Dermis blood vessel endothelial cell (primary cell): ENCODE results near the gene SRD5A2. TPM values are rescaled to one million over a fixed set of nuclear protein-coding genes. Genes with fewer than 3 reads are reported as not detected.

ENCODE experiments used
- DNase-seq: peaks from one replicate; pipeline ENCODE4 v3.0.0; 2010
- total RNA-seq: library from RNA; depleted of rRNA; stranded (reverse); fragments of >200 nt; gene quantifications from 2 replicates; pipeline ENCODE4 v1.2.3, GENCODE V29; 2014

SRD5A2 gene, protein sequence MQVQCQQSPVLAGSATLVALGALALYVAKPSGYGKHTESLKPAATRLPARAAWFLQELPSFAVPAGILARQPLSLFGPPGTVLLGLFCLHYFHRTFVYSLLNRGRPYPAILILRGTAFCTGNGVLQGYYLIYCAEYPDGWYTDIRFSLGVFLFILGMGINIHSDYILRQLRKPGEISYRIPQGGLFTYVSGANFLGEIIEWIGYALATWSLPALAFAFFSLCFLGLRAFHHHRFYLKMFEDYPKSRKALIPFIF
- not detected in 2 replicates for total RNA-seq

DNA sequence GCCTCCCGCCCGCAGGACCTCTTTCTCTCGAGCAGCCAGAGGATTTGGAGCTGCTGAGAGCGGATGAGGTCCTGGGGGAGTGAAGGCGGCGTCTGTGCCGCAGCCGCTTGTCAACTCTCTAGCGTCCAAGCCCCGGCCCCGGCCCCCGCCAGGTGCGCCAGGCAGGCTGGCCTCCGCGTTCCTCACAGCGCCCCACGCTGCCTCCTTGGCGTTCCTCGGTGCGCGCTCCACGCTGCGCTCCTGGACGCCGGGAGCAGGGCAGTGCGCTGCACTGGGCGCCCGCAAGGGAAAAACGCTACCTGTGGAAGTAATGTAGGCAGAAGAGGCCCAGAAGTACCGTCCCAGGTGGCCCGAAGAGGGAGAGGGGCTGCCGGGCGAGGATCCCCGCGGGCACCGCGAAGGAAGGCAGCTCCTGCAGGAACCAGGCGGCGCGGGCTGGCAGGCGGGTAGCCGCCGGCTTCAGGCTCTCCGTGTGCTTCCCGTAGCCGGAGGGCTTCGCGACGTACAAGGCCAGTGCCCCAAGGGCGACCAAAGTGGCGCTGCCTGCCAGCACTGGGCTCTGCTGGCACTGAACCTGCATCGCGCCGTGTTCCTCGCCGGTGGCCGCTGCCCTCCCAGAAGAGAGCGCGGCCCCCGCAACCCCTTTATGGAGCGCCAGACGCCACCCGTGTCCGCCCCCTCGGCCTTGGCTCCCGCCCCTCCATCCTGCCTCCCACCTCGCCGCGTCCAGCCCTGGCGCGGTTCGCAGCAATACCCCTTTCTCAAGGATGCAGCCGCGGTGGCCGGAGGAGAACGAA lies at the start of gene SRD5A2:
Gene SRD5A2, minus strand, starts transcription at position 618 of the 797 bp plus-strand sequence. Its CDS starts 38 bp downstream, at position 580.
- no peak for DNase-seq

DNA sequence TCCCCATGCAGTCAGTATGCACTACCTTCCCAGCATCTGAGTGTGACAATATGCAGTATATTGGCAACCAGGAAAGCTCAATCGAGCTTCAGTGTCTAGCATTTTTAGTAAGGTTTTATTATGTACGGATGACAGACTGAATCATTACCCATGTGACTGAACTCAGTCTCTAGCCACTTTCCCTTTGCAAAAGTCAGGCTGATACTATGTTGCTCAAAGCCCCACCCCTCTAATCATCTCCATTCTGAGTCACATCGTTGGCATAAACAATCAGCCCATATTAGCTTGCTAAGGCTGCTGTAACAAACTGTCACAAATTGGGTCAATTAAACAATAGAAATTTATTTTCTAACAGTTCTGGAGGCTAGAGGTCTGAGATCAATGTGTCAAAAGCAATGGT lies 25.8 kb upstream of the SRD5A2 start:
- DNase-seq: no peak

DNA sequence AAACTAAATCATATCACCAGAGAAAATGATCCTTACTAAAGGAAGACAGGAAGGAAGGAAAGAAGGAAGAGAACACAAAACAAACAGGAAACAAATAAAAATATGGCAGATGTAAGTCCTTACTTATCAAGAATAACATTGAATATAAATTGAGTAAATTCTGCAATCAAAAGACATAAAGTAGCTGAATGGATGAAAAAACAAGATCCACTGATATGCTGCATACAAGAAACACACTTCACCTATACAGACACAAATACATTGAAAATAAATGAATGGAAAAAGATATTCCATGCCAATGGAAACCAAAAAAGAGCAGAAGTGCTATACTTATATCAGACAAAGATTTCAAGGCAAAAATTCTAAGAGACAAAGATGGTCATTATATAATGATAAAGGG lies 18.0 kb upstream of the SRD5A2 start:
- no peak for DNase-seq

DNA sequence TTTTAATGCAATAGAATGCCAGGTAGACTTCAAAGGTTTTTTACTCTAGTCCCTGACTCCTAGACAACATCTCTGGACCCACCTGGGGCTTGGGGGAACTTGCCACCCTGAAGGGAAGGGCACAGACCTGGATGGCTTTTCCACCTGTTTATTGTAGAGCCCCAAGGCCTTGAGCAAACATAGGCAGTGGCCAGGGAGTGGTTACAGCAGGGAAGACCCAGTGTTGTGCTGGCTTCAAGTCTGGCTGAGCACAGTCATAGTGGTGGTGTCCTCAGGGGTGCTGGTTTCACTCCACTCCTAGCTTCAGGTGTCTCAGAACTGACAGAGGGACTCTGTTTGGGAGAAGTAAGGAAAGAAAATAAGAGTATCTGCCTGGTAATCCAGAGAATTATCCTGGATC lies 5.5 kb upstream of the SRD5A2 start:
- DNase-seq: no peak

DNA sequence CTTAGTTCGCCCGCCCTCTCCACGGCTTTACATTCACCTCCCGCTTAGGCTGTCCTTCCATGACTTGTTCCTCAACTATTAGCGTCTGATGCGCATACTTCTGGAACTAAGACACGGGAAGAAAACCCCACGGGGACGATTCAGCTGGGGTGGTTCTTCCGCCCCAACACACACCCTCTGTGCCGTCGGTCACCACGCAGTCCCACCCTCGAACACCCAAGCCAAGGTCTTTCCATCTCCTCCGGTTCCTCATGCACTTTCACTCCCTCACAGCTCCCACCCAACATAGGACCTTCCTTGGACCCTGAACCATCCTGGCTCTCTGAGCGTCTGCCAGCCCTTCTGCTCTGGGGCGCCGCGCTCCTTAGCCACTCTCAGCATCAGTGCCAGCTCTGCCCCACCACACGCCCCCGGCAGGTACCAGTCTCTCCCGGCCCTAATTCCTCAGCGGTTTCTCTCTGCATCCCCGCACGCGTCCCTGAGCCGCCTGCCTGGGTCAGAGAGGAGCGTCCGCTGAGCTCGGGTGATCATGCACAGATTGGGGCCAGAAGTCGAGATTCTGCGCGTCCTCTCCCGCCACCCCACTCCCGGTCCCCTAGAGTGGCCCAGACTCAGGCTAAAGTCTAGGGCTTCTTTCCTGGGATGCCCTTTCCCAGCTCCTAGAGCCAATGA lies 522 bp upstream of the SRD5A2 start:
- DNase-seq: no peak

DNA sequence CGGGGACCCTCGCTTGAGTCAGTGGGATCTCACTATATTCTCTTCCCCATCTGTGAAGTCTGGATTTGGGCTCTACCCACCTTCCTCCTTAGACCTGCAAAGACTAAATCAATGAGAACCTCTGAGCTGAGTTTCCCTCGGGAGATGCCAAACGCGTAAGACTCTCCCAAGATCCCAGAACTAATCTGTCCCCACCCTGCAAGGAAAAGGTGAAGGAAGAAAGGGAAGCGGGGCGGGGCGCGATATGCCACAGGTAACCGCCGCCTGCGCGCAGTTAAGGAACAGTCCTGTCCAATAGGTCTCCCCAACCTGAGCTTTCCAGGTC lies 780 bp downstream of the SRD5A2 start:
- no peak for DNase-seq

DNA sequence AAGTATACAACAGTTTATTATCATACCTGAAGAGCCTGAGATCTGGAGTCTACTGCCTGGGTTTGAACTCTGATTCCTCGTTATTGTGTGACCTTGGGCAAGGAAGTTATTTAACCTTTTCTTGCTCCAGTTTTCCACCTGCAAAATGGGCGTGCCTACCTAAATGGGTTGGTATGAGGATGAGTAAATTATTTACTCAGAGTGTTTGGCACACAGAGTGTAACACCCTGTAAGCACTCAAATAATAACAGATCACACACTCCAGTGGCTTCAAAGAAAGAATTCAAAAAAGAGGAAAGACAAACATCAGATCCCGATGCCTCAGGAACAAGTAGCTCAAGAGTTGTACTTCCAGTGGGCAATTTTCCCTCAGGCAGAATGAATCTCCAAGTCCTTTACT lies 2.4 kb downstream of the SRD5A2 start:
- DNase-seq: no peak

DNA sequence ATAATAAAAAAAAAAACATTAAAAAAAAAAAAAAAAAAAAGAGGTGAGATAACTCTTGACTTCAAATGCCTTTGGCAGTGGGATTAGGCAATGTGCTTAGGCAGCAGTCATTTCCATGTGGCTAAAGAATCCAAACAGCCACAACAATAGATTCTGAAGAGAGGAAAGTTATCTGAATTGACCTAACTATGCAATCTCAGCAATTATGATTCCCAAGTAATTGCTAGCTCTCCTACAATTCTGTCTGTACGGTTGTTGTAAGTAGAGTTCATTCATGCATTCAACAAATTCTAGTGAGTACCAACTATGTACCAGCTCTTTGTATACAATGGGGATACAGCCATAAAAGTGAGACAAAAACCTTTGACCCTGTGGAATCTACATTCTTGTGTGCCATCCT lies 3.6 kb downstream of the SRD5A2 start:
- no peak for DNase-seq

DNA sequence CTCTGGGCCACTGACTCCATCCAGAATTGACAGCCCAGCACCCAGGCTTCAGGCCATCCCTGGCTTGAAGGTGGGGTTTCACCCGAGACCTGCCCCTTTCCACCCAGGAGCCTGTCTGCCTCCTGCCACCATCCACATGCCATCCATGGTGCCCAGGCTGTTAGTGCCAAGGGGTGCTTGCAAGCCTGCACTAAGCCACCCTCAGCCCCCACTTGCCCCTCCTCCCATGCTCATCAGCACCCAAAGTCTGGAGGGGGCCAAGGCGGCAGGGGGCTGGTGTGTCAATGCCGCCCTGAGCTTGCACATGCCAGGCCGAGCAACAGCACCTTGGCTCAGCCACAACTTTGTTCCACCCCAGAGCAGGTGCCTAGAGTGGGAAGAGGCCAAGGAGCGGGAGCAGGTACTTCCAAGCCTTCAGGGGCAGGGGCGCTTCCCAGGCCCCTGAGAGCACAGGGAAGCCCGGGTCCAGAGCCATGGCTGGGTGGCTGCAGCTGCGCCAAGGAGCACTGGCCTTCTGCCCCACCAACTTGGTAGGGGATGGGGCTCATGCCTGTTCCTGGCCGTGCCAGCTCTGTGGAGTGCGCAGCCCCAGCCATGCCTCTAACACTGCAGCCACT lies 12.0 kb downstream of the SRD5A2 start:
- no peak for DNase-seq

DNA sequence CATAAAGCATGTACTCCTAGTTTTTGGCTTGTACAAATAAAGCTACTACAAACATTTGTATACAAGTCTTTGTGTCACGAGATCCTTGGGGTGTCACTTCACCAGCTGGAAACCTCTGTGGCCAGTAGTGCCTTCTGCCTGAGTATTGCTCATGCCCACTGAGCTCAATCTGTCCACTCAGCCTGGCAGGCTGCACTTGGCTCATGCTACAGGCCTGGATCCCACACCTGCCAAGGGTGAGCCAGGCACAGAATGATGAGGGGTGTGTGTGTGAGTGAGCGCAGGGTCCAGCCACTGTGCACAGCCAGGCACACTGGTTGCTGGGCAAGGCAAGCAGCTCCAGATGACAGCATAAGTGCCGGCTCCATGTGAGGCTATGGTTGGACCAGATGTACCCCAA lies 13.1 kb downstream of the SRD5A2 start:
- DNase-seq: no peak

DNA sequence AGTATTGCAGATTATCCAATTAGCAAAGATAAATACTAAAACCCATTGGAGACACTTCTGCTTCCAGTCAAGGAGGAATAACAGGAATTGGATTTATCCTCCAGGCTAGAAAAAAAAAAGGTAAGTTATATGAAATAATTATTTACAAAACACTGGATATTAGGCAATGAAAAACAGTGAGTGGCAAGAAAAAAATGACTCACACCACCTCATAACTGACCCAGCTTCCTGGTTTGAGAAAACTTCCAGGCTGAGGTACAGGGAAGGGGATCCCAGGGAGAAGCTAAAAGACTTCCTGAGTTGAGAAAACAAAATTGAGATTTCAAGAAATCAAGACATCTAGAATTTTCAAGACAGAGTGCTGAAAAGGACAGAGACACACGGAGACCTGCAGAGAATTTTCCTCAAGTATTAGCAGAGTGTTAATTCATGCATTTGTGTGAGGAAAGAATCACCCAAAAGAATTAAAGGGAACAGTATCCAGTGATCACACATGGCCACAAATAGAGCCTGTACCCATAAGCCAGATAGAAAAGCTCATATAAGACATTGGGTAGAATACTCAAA lies 17.4 kb downstream of the SRD5A2 start:
- DNase-seq: no peak

DNA sequence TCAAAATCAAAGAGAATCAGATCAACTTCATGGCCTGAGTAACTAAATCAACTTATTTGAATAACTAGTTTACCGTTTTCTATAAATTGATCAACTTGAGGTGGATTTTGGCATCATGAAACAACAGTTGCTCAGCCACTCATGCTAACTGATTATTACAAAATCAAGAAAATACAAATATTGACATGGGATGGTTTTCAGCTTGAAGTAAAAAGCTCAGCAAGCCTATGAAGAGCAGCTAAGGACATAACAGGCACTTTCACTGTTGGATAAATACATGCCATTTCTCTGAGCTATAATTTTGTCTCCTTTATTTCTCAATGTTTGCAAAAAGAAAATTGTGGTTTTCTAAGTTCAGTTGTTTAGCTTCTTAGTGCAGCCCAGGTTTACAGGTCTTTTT lies 18.9 kb downstream of the SRD5A2 start:
- no peak for DNase-seq

DNA sequence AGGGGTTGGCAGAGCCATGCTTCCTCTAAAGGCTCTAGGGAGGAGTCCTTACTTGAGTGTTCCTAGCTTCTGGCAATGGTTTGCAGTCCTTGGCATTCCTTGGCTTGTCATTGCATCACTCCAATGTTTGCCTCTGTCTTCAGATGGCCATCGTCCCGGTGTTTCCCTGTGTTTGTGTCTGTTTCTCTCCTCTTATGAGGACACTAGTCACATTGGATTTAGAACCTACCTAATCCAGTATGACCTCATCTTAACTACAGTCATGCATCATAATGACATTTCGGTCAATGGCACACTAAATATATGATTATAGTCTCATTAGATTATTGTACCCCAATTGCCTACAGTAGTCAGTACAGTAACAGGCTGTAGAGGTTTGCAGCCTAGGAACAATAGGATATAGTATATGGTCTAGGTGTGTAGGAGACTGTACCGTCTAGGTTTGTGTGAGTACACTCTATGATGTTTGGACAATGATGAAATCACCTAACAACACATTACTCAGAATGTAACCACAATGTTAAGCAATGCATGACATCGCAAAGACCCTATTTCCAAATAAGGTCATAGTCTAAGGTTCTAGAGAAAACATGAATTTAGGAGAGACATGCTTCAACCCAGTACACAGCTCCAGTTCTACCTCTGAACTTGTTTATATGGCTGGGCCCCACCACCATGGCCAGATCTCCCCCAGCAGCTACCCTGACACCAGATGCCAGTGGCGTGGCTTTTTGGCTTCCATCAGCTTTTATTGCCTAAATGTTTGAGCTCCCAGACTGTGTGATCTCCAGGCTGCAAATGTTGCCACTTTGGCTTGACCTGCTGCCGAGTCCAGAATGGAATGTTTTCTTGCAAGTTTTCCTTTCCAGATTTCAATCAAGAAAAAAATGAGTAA lies 22.1 kb downstream of the SRD5A2 start:
- DNase-seq: no peak

DNA sequence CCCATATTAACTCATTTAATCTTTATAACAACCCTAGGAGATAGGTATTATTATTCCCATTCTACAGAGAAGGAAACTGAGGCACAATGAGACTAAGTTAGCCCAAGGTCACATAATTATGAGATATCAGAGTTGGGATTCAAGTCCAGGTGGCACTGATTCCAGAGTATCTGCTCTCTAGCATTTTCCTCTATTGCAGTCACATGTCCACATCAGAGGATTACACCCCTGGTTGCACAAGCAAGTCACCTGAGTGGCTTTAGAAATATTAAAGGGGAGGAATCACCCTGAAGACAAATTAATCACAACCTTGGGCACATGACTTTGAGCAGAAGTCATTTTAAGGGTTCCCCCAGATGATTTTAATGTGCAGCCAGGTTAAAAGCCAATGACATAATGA lies 23.8 kb downstream of the SRD5A2 start:
- DNase-seq: no peak

DNA sequence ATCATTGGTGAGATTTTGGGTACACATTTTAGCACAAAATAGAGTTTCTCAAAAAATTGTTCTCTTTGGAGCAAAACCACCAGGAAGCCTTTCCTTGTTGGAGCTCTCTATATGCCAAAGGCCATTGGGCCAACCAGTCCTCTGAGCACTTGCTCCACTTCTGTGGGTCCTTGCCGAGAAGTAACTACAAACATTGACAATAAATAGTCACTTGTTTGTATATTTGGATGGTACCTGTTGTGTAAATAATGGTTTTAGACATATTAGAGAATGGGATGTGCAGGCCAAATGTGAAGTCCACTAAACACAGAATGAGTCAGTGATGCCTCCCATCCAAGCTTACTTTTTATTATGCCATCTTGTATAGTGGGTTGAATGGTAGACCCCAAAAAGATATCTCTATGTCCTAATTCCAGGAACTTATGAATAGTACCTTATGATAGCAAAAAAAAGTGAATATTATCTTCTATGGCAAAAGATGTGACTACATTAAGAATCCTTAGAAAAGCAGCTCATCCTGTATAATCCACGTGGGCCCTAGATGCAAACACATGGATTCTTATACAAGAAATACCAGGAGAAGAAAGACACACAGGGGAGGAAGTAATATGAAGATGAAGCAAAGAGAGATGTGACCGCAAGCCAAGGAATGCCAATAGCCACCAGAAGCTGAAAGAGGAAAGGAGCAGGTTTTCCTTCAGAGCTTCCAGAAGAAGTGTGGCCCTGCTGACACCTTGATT lies 24.6 kb downstream of the SRD5A2 start:
- no peak for DNase-seq

DNA sequence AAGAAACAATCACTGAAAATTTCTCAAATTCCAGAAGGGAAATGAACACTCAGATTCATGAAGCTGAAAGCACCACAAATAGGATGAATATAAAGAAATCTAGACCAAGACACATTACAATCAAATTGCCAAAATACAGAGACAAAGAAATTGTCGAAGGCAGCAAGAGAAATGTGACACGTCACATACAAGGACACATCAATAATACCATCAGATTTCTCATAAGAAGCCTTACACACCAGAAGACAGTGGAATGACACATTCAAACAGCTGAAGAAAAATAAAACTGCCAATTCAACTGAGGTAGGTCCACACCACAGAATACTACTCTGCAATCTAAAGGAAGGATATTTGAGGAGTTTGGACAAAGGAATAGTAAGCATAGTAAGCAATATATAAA lies 27.4 kb downstream of the SRD5A2 start:
- no peak for DNase-seq

DNA sequence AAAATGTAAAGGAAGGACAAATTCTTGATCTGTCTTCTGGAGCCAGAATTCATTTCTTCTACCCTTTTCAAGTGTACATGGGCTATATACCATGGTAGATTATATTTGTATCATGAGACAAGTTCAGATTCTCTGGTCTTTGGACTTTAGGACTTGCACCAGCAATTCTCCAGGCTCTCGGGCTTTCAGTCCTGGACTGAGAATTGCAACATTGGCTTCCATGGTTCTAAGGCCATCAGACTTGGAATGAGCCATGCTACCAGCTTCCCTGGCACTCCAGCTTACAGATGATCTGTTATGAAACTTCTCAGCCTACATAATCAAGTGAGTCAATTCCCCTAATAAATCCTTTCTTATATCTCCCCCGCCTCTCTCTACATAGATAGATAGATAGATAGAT lies 33.3 kb downstream of the SRD5A2 start:
- DNase-seq: no peak

DNA sequence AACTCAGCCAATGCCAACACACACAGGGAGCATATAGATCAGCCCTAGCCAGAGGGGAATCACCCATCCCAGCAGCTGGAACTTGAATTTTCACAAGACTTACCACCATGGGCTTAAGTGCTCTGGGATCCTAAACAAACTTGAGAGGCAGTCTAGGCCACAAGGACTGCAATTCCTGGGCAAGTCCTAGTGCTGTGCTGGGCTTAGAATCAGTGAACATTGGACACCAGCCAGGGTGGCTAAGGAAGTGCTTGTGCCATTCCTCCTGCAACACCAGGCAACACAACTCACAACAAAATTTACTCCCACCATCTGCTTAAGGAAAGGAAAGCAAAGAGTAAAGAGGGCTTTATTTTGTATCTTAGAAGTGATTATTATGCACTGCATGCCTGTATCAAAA lies 38.9 kb downstream of the SRD5A2 start:
- no peak for DNase-seq

DNA sequence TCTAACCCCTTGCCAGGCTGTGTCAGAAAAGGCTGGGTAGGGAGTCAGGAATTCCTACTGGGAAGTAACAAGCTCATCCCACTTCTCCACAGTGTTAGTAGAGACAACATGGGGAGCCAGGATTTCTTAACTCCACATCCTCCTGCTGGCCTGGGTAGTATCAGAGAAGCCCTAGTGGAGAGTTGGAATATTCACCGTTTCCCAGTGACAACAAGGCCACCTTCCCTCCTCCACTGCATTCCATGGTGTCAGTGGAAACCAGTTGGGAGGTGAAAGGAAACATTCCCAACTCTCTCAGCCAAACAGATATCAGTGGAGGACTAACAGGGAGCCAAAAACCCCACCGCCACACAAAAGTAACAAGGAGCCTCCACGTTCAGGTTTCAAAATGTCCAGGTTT lies 41.2 kb downstream of the SRD5A2 start:
- no peak for DNase-seq

DNA sequence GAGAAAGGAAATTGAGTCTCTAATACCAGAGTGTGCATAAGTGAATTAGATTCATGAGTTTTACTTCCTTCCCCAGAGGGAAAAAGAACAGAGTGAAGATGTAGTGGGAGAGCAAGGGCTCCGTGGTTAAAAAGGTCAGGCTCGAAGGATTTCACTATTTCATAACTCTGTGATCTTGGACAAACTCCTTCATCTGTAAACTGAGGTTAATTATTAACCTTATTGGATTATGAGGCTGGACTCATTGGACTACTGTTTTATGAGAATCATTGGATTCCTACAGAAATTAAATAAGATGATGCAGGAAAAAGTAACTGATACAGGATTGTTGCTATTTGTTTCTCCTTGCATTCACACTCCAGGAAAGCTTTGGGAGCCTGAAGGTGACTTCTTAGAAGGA lies 45.0 kb downstream of the SRD5A2 start:
- DNase-seq: no peak

DNA sequence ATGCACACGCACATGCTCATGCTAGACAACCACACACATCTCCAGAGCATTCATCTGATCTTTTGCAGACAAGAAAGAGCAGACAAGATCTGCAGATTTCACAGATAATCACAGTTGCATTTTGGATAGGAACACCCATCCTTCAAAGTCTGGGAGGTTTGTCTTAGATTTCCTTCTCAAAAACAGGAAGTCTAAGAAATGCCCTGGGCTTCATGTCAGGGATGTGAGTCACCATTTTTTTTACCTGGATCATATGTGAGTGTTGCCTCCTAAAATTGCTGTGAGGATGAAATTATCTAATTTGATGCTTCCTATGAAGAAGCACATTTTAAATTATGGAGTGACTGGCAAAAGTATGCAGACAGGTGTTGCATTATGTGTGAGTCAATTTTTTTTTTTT lies 46.1 kb downstream of the SRD5A2 start:
- DNase-seq: no peak
